ENCODE measurements around the gene VAV2. TPM values are rescaled to one million over a fixed set of nuclear protein-coding genes. Genes with fewer than 3 reads are reported as not detected.

Gene VAV2
- total RNA-seq, 3 donors from 2014 or later = 29.4 to 34.8 (median 34.5) TPM

DNA sequence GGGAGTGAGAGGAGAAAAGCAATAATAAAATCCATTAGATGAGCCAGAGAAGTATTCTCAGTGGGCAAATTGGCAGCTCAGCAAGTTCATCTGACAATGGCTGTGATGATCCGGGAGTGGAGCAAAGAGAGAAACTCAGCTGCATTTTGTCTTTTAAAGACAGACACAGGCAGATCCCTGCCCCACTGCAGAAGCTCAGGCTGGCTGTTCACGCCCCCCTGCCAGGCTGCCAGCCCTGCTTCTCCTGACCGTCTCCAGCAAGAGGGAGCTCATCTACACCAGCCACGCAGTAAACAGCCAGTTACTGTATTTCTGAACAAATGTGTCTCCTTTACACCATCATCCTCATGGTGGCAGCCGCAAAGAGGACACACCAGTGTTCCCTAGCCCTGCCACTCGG lies 139.7 kb downstream of the VAV2 start:
- intact Hi-C loops (cut with DNase I, micrococcal nuclease) = no loop called here
- TF ChIP-seq, protein P1, sequence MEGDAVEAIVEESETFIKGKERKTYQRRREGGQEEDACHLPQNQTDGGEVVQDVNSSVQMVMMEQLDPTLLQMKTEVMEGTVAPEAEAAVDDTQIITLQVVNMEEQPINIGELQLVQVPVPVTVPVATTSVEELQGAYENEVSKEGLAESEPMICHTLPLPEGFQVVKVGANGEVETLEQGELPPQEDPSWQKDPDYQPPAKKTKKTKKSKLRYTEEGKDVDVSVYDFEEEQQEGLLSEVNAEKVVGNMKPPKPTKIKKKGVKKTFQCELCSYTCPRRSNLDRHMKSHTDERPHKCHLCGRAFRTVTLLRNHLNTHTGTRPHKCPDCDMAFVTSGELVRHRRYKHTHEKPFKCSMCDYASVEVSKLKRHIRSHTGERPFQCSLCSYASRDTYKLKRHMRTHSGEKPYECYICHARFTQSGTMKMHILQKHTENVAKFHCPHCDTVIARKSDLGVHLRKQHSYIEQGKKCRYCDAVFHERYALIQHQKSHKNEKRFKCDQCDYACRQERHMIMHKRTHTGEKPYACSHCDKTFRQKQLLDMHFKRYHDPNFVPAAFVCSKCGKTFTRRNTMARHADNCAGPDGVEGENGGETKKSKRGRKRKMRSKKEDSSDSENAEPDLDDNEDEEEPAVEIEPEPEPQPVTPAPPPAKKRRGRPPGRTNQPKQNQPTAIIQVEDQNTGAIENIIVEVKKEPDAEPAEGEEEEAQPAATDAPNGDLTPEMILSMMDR (IDR thresholded peaks at IDR 0.05) = no peak
- Histone ChIP-seq H3K9me3 (no peaks in the 10 kb centered on the region), H3K4me3 (no peak overlapping the region), H3K4me1 (ENCODE audit: low read depth) (peaks cover 7% of the 10 kb centered on the region), H3K36me3 (ENCODE audit: low read depth) (no peaks in the 10 kb centered on the region)
- DNase-seq = no peak
- no peak for ATAC-seq

DNA sequence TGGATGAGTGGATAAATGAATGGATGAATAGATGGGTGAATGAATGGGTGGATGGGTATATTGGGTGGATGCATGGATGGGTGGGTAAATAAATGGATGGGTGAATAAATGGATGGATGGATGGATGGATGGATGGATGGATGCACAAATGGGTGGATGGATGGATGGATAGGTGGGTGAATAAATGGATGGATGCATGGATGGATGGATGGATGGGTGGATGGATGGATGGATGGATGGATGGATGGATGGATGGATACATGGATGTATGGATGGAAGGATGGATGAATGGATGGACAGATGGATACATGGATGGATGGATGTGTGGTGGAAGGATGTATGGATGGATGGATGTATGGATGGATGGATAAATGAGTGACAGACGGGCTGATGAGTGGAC lies 140.4 kb downstream of the VAV2 start:
- TF ChIP-seq, protein P1 (IDR thresholded peaks at IDR 0.05) = no peak
- no peak for ATAC-seq
- intact Hi-C loops (cut with DNase I, micrococcal nuclease) = no loop called here

DNA sequence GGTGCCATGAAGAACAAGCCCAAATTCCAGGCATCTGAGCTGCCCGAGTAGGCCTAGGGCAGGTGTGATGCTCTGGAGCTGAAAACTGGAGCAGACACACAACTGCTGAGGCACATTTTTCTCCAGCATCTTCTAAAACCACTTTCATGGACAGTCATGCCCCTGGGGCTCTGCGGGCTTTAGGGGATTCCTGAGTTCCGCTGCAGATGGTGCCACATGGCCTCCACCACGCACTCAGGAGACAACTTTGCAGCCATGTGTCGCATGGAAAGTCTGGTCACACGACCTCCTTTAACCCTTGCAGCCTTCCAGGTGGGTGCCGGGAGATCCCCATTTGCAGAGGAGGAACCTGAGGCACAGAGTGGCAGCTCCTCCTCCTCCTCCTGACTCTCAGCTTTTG lies 141.2 kb downstream of the VAV2 start:
- H3K36me3 ChIP-seq (ENCODE audit: low read depth) = no peaks in the 10 kb centered on the region
- DNase-seq (no peak), ATAC-seq (no peak)
- no peaks in the 10 kb centered on the region for H3K9me3 ChIP-seq
- peaks cover 7% of the 10 kb centered on the region for H3K4me1 ChIP-seq (ENCODE audit: low read depth)
- H3K4me3 ChIP-seq = no peak overlapping the region
- TF ChIP-seq, protein P1 (IDR thresholded peaks at IDR 0.05) = no peak
- intact Hi-C loops (cut with DNase I, micrococcal nuclease) = no loop called here

More for the DNA sequence above, 140.4 kb downstream of the VAV2 start:
- no peak for DNase-seq
- H3K4me1 ChIP-seq (ENCODE audit: low read depth) = peaks cover 7% of the 10 kb centered on the region
- H3K36me3 ChIP-seq (ENCODE audit: low read depth) = no peaks in the 10 kb centered on the region
- no peaks in the 10 kb centered on the region for H3K9me3 ChIP-seq
- no peak overlapping the region for H3K4me3 ChIP-seq

DNA sequence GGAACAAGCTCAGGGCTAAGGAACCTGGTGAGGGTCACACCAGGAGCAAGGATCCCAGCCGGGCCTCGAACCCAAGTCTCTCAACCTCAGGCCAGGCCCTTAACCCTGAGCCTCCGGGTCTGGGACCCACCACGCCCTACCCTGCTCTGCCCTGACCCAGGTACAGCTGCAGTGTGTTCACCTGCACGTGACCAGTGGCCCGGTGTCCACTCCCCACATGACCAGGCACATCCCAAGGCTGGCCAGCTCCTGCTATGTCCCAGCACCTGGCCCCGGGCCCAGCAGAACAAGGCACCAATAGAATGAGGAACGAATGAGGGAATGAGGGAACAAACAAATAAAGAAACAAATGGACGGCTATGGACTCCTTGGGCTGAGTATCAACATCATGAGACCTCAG lies 142.0 kb downstream of the VAV2 start:
- no peak overlapping the region for H3K4me3 ChIP-seq
- no peaks in the 10 kb centered on the region for H3K36me3 ChIP-seq (ENCODE audit: low read depth)
- DNase-seq (peak in 1 of 3 donors; percentile 45), ATAC-seq (no peak)
- H3K4me1 ChIP-seq (ENCODE audit: low read depth) = peaks cover 3% of the 10 kb centered on the region
- no peaks in the 10 kb centered on the region for H3K9me3 ChIP-seq
- TF ChIP-seq, protein P1 (IDR thresholded peaks at IDR 0.05) = no peak
- intact Hi-C loops (cut with DNase I, micrococcal nuclease) = no loop called here

- peak in 1 of 3 donors; percentile 44 for DNase-seq
- ATAC-seq = no peak
- TF ChIP-seq, protein P1 (IDR thresholded peaks at IDR 0.05) = no peak
- intact Hi-C loops (cut with DNase I, micrococcal nuclease) = no loop called here
- no peaks in the 10 kb centered on the region for H3K4me1 ChIP-seq (ENCODE audit: low read depth)
- H3K36me3 ChIP-seq (ENCODE audit: low read depth) = no peaks in the 10 kb centered on the region
- no peaks in the 10 kb centered on the region for H3K9me3 ChIP-seq
- H3K4me3 ChIP-seq = no peak overlapping the region
Measured at GRCh38 chr9:133849110-133849670, 142.9 kb downstream of the VAV2 start.
